Naive thymus-derived CD4-positive, alpha-beta T cell (primary cell): ENCODE data around the gene IVNS1ABP. TPM values are rescaled to one million over a fixed set of nuclear protein-coding genes. Genes with fewer than 3 reads are reported as not detected.

Source experiments
- polyA plus RNA-seq, 2 donors: library from polyadenylated mRNA; unstranded; fragments of 300-500 nt; fragmentation: Illumina TruSeq; gene quantifications; one replicate each; pipeline ENCODE4 v1.2.3, GENCODE V29; 2021
- total RNA-seq, 6 experiments: library from RNA in 5 of 6; stranded (reverse) in 5 of 6; gene quantifications; 1 replicate in 5 of 6; 2 replicates in 1 of 6; pipeline ENCODE4 v1.2.3 and lab custom pipeline; 2021 to 2026

Gene IVNS1ABP
- total and polyA plus RNA-seq, 7 experiments from 2014 or later: 67.0 to 268 (median 172) TPM

Other genes starting within 250 kb of the IVNS1ABP start
- 10 to 100 TPM; 11.6 to 33.9 (median 27.3) TPM for gene TRMT1L, start 160.3 kb downstream of the IVNS1ABP start, total RNA-seq
- gene TRMT1L, start 160.3 kb downstream of the IVNS1ABP start, polyA plus RNA-seq: 10 to 100 TPM; 17.5 to 18.8 TPM
- gene SWT1, start 160.1 kb downstream of the IVNS1ABP start, total RNA-seq: 10 to 100 TPM in 1 of 5 experiments, 1 to 10 TPM in 4; 4.4 to 11.5 (median 5.2) TPM
- 1 to 10 TPM; 4.1 to 5.9 TPM for gene SWT1, start 160.1 kb downstream of the IVNS1ABP start, polyA plus RNA-seq